Measurements from ENCODE around the gene CC2D2A. TPM values are rescaled to one million over a fixed set of nuclear protein-coding genes. Genes with fewer than 3 reads are reported as not detected.

The CC2D2A gene
- total RNA-seq, 1 experiment from 2014 or later, result 10.2 TPM

DNA sequence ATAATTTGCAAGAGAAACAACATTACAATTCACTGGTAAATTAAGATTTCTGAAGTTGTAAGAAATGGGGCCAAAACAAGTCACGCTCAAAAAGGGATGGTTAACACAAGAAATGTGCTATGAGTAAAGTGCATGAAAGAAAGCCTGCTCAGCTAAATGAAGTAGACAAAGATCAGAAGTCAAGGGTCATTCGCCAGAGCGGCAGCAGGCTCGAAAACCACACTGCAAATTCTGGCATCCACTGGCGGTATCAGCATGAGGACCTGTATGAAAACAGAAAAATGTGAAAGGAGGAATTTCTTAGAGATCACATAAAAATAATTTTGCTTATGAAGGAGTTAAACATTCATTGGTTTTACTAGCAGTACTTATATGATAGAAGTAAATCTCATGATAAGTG lies 135.9 kb downstream of the CC2D2A start:
- H3K27me3 Mint-ChIP-seq (ENCODE audit: low read depth), result no peaks in the 10 kb centered on the region
- no peak; the same call in 1 of the 2 replicates for ATAC-seq
- H3K27ac Mint-ChIP-seq, result peak overlapping the region; percentile 67
- peaks cover 15% of the 10 kb centered on the region for H3K9me3 Mint-ChIP-seq
- peaks cover 22% of the 10 kb centered on the region for H3K4me1 Mint-ChIP-seq
- TF ChIP-seq ZNF423 (CRISPR knock-in tag; IDR thresholded peaks at IDR 0.05), result no peak
- TF ChIP-seq, protein P1, sequence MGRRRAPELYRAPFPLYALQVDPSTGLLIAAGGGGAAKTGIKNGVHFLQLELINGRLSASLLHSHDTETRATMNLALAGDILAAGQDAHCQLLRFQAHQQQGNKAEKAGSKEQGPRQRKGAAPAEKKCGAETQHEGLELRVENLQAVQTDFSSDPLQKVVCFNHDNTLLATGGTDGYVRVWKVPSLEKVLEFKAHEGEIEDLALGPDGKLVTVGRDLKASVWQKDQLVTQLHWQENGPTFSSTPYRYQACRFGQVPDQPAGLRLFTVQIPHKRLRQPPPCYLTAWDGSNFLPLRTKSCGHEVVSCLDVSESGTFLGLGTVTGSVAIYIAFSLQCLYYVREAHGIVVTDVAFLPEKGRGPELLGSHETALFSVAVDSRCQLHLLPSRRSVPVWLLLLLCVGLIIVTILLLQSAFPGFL (CRISPR knock-in tag; IDR thresholded peaks at IDR 0.05; ENCODE audit: borderline replicate concordance), result no peak
- TF ChIP-seq JAZF1 (CRISPR knock-in tag; IDR thresholded peaks at IDR 0.05), result no peak
- TF ChIP-seq ZNF121 (CRISPR knock-in tag; IDR thresholded peaks at IDR 0.05), result no peak
- TF ChIP-seq SOX15 (CRISPR knock-in tag; IDR thresholded peaks at IDR 0.05), result no peak
- TF ChIP-seq EMX1 (CRISPR knock-in tag; IDR thresholded peaks at IDR 0.05), result no peak
- no peak for TF ChIP-seq MAX (CRISPR knock-in tag; IDR thresholded peaks at IDR 0.05)
- no peak for TF ChIP-seq ZNF219 (CRISPR knock-in tag; IDR thresholded peaks at IDR 0.05; ENCODE audit: borderline replicate concordance)
- ChIA-PET CTCF (no interaction called here), POLR2A (no interaction called here)
- no peak for DNase-seq (ENCODE audit: low spot score)
- H3K4me3 Mint-ChIP-seq, result no peak overlapping the region
- peaks cover 30% of the 10 kb centered on the region for H3K36me3 Mint-ChIP-seq

DNA sequence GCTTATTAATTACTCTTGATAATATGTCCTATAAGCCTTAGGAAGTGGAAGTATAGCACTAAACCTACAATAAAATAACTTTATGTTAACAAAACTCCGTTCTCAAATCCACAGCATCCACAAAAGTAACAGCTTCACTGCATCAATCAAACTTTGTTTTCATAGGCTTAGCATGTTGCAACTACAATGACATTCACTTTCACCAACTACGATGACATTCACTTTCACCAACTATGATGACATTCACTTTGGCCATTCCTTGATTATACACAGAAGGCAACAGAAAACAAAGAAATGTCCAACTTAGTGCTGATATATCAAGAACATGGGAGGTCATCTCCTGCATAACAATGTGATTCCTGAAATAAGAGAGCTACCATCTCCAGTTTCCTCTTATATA lies 141.2 kb downstream of the CC2D2A start:
- Mint-ChIP-seq H3K27ac (no peak overlapping the region), H3K4me1 (peaks cover 13% of the 10 kb centered on the region), H3K9me3 (peaks cover 3% of the 10 kb centered on the region; the same call in 1 of the 2 replicates), H3K4me3 (no peak overlapping the region), H3K27me3 (ENCODE audit: low read depth) (no peaks in the 10 kb centered on the region), H3K36me3 (peaks cover 10% of the 10 kb centered on the region)
- CTCF ChIA-PET, result no interaction called here
- no peak for TF ChIP-seq ZNF219 (CRISPR knock-in tag; IDR thresholded peaks at IDR 0.05; ENCODE audit: borderline replicate concordance)
- TF ChIP-seq, protein P2, sequence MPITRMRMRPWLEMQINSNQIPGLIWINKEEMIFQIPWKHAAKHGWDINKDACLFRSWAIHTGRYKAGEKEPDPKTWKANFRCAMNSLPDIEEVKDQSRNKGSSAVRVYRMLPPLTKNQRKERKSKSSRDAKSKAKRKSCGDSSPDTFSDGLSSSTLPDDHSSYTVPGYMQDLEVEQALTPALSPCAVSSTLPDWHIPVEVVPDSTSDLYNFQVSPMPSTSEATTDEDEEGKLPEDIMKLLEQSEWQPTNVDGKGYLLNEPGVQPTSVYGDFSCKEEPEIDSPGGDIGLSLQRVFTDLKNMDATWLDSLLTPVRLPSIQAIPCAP (CRISPR knock-in tag; IDR thresholded peaks at IDR 0.05), result no peak
- TF ChIP-seq ZNF671 (CRISPR knock-in tag; IDR thresholded peaks at IDR 0.05), result no peak
- no peak for TF ChIP-seq ZNF232 (CRISPR knock-in tag; IDR thresholded peaks at IDR 0.05)
- no peak for TF ChIP-seq JUN (CRISPR knock-in tag; IDR thresholded peaks at IDR 0.05)
- no peak for TF ChIP-seq TEAD1 (CRISPR knock-in tag; IDR thresholded peaks at IDR 0.05)
- no peak for TF ChIP-seq CDX4 (CRISPR knock-in tag; IDR thresholded peaks at IDR 0.05; ENCODE audit: borderline replicate concordance)
- TF ChIP-seq CTCF (IDR thresholded peaks at IDR 0.05), result no peak
- no peak for TF ChIP-seq GTF2I (CRISPR knock-in tag; conservative IDR thresholded peaks at IDR 0.05)
- no peak for TF ChIP-seq JAZF1 (CRISPR knock-in tag; IDR thresholded peaks at IDR 0.05)
- no peak for TF ChIP-seq SMAD4 (CRISPR knock-in tag; IDR thresholded peaks at IDR 0.05)
- no peak for TF ChIP-seq ERG (CRISPR knock-in tag; IDR thresholded peaks at IDR 0.05)
- no peak for TF ChIP-seq NR3C1 (CRISPR knock-in tag; conservative IDR thresholded peaks at IDR 0.05; ENCODE audit: low read depth)
- TF ChIP-seq, protein P3, sequence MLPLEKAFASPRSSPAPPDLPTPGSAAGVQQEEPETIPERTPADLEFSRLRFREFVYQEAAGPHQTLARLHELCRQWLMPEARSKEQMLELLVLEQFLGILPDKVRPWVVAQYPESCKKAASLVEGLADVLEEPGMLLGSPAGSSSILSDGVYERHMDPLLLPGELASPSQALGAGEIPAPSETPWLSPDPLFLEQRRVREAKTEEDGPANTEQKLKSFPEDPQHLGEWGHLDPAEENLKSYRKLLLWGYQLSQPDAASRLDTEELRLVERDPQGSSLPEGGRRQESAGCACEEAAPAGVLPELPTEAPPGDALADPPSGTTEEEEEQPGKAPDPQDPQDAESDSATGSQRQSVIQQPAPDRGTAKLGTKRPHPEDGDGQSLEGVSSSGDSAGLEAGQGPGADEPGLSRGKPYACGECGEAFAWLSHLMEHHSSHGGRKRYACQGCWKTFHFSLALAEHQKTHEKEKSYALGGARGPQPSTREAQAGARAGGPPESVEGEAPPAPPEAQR (CRISPR knock-in tag; IDR thresholded peaks at IDR 0.05), result no peak
- TF ChIP-seq ZNF281 (CRISPR knock-in tag; IDR thresholded peaks at IDR 0.05), result no peak
- DNase-seq (ENCODE audit: low spot score), result no peak
- no peak for ATAC-seq
- POLR2A ChIA-PET, result no interaction called here

All from WTC11 (cell line).